ENCODE data around the gene SPRYD4. TPM values are rescaled to one million over a fixed set of nuclear protein-coding genes. Genes with fewer than 3 reads are reported as not detected.

Gene SPRYD4
- total and polyA plus RNA-seq, 9 of the 15 experiments (the other 6 are each of a cell fraction or from before 2014, with no cell fraction given): 1.8 to 4.7 (median 2.8) TPM

GRCh38 chr12:56437430-56438176 is 30.8 kb upstream of the SPRYD4 start (continued):
- TF ChIP-seq ARID1B (IDR thresholded peaks at IDR 0.05): peak; percentile 83
- no peak for TF ChIP-seq SREBF1 (IDR thresholded peaks at IDR 0.05; ENCODE audit: borderline replicate concordance, low read depth, low read length)
- peak; percentile 38 for TF ChIP-seq SMAD4 (CRISPR knock-in tag; conservative IDR thresholded peaks at IDR 0.05)
- TF ChIP-seq ZBTB40 (IDR thresholded peaks at IDR 0.05): no peak
- TF ChIP-seq ZBTB40 (CRISPR knock-in tag; IDR thresholded peaks at IDR 0.05): no peak
- no peak for TF ChIP-seq CGGBP1 (CRISPR knock-in tag; IDR thresholded peaks at IDR 0.05)
- TF ChIP-seq ELF2 (CRISPR knock-in tag; IDR thresholded peaks at IDR 0.05): 0 out of 2 replicates have a peak, but pooled peaks have one; percentile 26
- TF ChIP-seq HCFC1 (IDR thresholded peaks at IDR 0.05; ENCODE audit: low read depth, low read length): no peak
- no peak for TF ChIP-seq NUFIP1 (IDR thresholded peaks at IDR 0.05; ENCODE audit: partially characterized antibody)
- no peak for TF ChIP-seq NONO (IDR thresholded peaks at IDR 0.05; ENCODE audit: low read depth in 2 of 2, low read length in 1 of 2)
- no peak for TF ChIP-seq ZNF583 (CRISPR knock-in tag; IDR thresholded peaks at IDR 0.05)
- TF ChIP-seq NELFE (IDR thresholded peaks at IDR 0.05; ENCODE audit: insufficient read depth, insufficient read length): no peak
- no peak for TF ChIP-seq ZFP30 (CRISPR knock-in tag; IDR thresholded peaks at IDR 0.05; ENCODE audit: borderline replicate concordance)
- TF ChIP-seq ZNF280A (IDR thresholded peaks at IDR 0.05; ENCODE audit: low read depth, partially characterized antibody): no peak
- TF ChIP-seq ETV1 (tag; conservative IDR thresholded peaks at IDR 0.05; ENCODE audit: low read depth): no peak
- no peak for TF ChIP-seq CCAR2 (IDR thresholded peaks at IDR 0.05; ENCODE audit: low read depth, low read length)
- TF ChIP-seq ZNF551 (CRISPR knock-in tag; IDR thresholded peaks at IDR 0.05): no peak

Data from K562 (cell line).